SK-N-SH treated with all-trans-retinoic acid at 6 μM for 48 hours (cell line): Measurements from ENCODE around the gene RIMKLA.

Source experiments
- ATAC-seq: fragments of 200-7000 bp; cut with Tn5 transposase; 3 replicates; pipeline ENCODE4 v1.9.1; 2020; ENCODE audit warnings: mild to moderate bottlenecking, moderate library complexity
- ARNTL ChIP-seq: fragments of 450-650 bp; formaldehyde crosslinking; IDR thresholded peaks from 2 replicates; pipeline ENCODE4 v1.5.0; 2020; ENCODE audit warnings: low read depth, mild to moderate bottlenecking, moderate library complexity, borderline replicate concordance
- CSDC2 ChIP-seq: fragments of 250-450 bp; sonication (Bioruptor Pico); IDR thresholded peaks from 2 replicates; pipeline ENCODE4 v1.5.0; 2020; ENCODE audit warnings: mild to moderate bottlenecking, moderate library complexity
- ESRRG ChIP-seq: fragments of 250-450 bp; sonication (Bioruptor Pico); IDR thresholded peaks from 2 replicates; pipeline ENCODE4 v1.6.1; 2021; ENCODE audit warnings: mild to moderate bottlenecking
- ISL1 ChIP-seq: fragments of 250-450 bp; sonication (Bioruptor Pico); IDR thresholded peaks from 2 replicates; pipeline ENCODE4 v2.1.2; 2022; ENCODE audit warnings: mild to moderate bottlenecking, moderate library complexity
- PPARA ChIP-seq: fragments of 250-450 bp; sonication (Bioruptor Pico); IDR thresholded peaks from 2 replicates; pipeline ENCODE4 v1.5.0; 2020; ENCODE audit warnings: mild to moderate bottlenecking, borderline replicate concordance
- RARB ChIP-seq: fragments of 250-450 bp; sonication (Bioruptor Pico); IDR thresholded peaks from 2 replicates; pipeline ENCODE4 v1.8.0; 2021; ENCODE audit warnings: mild to moderate bottlenecking, moderate library complexity
- SNAI2 ChIP-seq: fragments of 250-450 bp; sonication (Bioruptor Pico); IDR thresholded peaks from 2 replicates; pipeline ENCODE4 v1.5.0; 2020; ENCODE audit warnings: mild to moderate bottlenecking, moderate library complexity
- TCF4 ChIP-seq: fragments of 250-450 bp; sonication (Bioruptor Pico); IDR thresholded peaks from 2 replicates; pipeline ENCODE4 v1.8.0; 2021; ENCODE audit warnings: mild to moderate bottlenecking, moderate library complexity, borderline replicate concordance
- TOX ChIP-seq: fragments of 250-450 bp; sonication (Bioruptor Pico); IDR thresholded peaks from 2 replicates; pipeline ENCODE4 v1.8.0; 2021; ENCODE audit warnings: mild to moderate bottlenecking, moderate library complexity, borderline replicate concordance
- ZC3H10 ChIP-seq: fragments of 250-450 bp; sonication (Bioruptor Pico); IDR thresholded peaks from 2 replicates; pipeline ENCODE4 v1.5.1; 2021; ENCODE audit warnings: mild to moderate bottlenecking, moderate library complexity
- ZFP3 ChIP-seq: fragments of 250-450 bp; sonication (Bioruptor Pico); IDR thresholded peaks from 2 replicates; pipeline ENCODE4 v1.5.0; 2020; ENCODE audit warnings: mild to moderate bottlenecking, moderate library complexity
- ZFP30 ChIP-seq: fragments of 450-650 bp; formaldehyde crosslinking; IDR thresholded peaks from 2 replicates; pipeline ENCODE4 v1.5.0; 2022; ENCODE audit warnings: mild to moderate bottlenecking, moderate library complexity
- ZNF565 ChIP-seq: fragments of 450-650 bp; formaldehyde crosslinking; conservative IDR thresholded peaks from 2 replicates; pipeline ENCODE4 v1.5.0; 2020; ENCODE audit warnings: low read depth, mild to moderate bottlenecking, moderate library complexity
- ZNF70 ChIP-seq: fragments of 450-650 bp; formaldehyde crosslinking; IDR thresholded peaks from 2 replicates; pipeline ENCODE4 v1.5.0; 2020; ENCODE audit warnings: mild to moderate bottlenecking, moderate library complexity
- ZNF8 ChIP-seq: fragments of 450-650 bp; formaldehyde crosslinking; IDR thresholded peaks from 2 replicates; pipeline ENCODE4 v1.5.0; 2020; ENCODE audit warnings: mild to moderate bottlenecking, moderate library complexity
- TF ChIP-seq, protein P1 (sequence below): fragments of 250-450 bp; sonication (Bioruptor Pico); IDR thresholded peaks from 2 replicates; pipeline ENCODE4 v1.8.0; 2020; ENCODE audit warnings: mild to moderate bottlenecking, moderate library complexity, borderline replicate concordance
- TF ChIP-seq, protein P2 (sequence below): fragments of 250-450 bp; sonication (Bioruptor Pico); IDR thresholded peaks from 2 replicates; pipeline ENCODE4 v1.8.0; 2021; ENCODE audit warnings: low read depth, mild to moderate bottlenecking, moderate library complexity, borderline replicate concordance
- TF ChIP-seq, protein P3 (sequence below): fragments of 250-450 bp; sonication (Bioruptor Pico); IDR thresholded peaks from 2 replicates; pipeline ENCODE4 v1.5.1; 2020; ENCODE audit warnings: low read depth, mild to moderate bottlenecking, moderate library complexity
- TF ChIP-seq, protein P4 (sequence below): fragments of 250-450 bp; sonication (Bioruptor Pico); IDR thresholded peaks from 2 replicates; pipeline ENCODE4 v1.5.1; 2021; ENCODE audit warnings: mild to moderate bottlenecking, moderate library complexity
- TF ChIP-seq, protein P5 (sequence below): fragments of 250-450 bp; sonication (Bioruptor Pico); IDR thresholded peaks from 2 replicates; pipeline ENCODE4 v1.5.0; 2020; ENCODE audit warnings: mild to moderate bottlenecking, moderate library complexity

RIMKLA gene

DNA sequence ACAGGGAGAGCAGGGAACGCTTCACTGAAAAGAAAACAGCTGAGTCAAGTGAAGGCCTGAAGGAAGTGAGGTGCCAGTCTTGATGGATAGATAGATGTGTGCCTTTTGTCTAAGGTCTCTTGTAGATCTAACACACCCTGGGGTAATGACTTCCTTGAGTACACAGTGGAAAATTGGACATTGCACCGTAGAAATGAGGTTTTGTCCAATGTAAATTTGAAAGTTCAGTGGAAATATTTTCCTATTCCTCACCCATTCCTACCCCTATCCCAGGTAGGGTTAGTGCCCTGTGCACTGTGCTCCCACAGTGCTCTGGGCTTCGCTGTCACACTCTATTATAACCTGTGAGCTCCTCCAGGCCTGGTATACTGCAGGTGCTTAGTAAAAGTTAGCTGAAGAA, 50.9 kb downstream of the RIMKLA start (continued):
- TF ChIP-seq, protein P1, sequence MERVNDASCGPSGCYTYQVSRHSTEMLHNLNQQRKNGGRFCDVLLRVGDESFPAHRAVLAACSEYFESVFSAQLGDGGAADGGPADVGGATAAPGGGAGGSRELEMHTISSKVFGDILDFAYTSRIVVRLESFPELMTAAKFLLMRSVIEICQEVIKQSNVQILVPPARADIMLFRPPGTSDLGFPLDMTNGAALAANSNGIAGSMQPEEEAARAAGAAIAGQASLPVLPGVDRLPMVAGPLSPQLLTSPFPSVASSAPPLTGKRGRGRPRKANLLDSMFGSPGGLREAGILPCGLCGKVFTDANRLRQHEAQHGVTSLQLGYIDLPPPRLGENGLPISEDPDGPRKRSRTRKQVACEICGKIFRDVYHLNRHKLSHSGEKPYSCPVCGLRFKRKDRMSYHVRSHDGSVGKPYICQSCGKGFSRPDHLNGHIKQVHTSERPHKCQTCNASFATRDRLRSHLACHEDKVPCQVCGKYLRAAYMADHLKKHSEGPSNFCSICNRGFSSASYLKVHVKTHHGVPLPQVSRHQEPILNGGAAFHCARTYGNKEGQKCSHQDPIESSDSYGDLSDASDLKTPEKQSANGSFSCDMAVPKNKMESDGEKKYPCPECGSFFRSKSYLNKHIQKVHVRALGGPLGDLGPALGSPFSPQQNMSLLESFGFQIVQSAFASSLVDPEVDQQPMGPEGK (CRISPR knock-in tag), result no peak

DNA sequence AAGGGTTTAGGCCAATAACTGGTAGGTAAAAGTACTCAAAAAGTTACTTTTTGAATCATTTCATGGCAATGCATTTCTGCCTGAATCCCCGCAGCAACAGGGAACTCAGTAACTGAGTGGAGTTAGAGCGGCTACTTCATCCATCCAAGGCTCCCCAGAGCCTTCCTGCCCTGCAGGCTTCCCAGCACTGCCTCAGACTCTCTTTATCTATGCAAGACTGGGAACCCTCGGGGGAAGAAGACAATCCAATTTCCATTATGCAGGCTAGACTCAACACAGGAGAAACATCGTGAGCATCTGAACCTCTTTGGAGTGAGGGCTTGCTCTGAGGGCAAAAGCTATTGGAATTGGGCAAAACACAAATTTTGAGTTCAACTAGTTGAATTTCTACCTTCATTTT, 52.1 kb downstream of the RIMKLA start:
- no peak for TF ChIP-seq ZNF8
- no peak for TF ChIP-seq ZC3H10 (CRISPR knock-in tag)
- TF ChIP-seq ISL1 (CRISPR knock-in tag), result no peak
- TF ChIP-seq TOX (CRISPR knock-in tag), result no peak
- TF ChIP-seq SNAI2, result no peak
- no peak for TF ChIP-seq ZNF565
- TF ChIP-seq, protein P1 (CRISPR knock-in tag), result no peak
- TF ChIP-seq, protein P2, sequence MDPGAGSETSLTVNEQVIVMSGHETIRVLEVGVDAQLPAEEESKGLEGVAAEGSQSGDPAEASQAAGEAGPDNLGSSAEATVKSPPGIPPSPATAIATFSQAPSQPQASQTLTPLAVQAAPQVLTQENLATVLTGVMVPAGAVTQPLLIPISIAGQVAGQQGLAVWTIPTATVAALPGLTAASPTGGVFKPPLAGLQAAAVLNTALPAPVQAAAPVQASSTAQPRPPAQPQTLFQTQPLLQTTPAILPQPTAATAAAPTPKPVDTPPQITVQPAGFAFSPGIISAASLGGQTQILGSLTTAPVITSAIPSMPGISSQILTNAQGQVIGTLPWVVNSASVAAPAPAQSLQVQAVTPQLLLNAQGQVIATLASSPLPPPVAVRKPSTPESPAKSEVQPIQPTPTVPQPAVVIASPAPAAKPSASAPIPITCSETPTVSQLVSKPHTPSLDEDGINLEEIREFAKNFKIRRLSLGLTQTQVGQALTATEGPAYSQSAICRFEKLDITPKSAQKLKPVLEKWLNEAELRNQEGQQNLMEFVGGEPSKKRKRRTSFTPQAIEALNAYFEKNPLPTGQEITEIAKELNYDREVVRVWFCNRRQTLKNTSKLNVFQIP, result no peak
- TF ChIP-seq, protein P3, sequence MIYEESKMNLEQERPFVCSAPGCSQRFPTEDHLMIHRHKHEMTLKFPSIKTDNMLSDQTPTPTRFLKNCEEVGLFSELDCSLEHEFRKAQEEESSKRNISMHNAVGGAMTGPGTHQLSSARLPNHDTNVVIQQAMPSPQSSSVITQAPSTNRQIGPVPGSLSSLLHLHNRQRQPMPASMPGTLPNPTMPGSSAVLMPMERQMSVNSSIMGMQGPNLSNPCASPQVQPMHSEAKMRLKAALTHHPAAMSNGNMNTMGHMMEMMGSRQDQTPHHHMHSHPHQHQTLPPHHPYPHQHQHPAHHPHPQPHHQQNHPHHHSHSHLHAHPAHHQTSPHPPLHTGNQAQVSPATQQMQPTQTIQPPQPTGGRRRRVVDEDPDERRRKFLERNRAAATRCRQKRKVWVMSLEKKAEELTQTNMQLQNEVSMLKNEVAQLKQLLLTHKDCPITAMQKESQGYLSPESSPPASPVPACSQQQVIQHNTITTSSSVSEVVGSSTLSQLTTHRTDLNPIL (CRISPR knock-in tag), result no peak
- TF ChIP-seq TCF4, result no peak
- TF ChIP-seq PPARA (CRISPR knock-in tag), result no peak
- no peak for TF ChIP-seq ZNF70 (CRISPR knock-in tag)
- TF ChIP-seq, all 23 proteins: peak for 0
- ATAC-seq, result no peak

DNA sequence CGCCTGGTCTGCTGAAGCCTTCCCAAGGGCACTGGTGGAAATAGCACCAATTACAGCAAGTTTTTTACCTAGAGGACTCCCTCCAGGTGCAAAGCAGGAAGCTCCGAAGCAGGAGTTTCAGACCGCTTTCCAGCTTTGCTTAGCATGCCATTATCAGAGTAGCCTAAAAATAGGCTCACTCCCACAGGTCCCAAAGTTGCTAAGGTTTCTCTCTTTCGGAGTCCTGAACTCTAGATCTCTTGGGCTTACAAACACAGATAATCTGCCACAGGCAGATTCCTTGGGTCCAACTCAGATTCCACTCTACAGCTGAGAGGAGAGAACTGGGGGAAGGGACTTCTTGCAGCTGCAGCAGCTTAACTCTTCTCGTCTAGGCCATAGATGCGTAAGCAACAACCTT, 52.8 kb downstream of the RIMKLA start:
- TF ChIP-seq ZFP30 (CRISPR knock-in tag), result no peak
- no peak for TF ChIP-seq TOX (CRISPR knock-in tag)
- TF ChIP-seq ZC3H10 (CRISPR knock-in tag), result no peak
- no peak for TF ChIP-seq ZNF70 (CRISPR knock-in tag)
- TF ChIP-seq ZFP3 (CRISPR knock-in tag), result no peak
- TF ChIP-seq, protein P4, sequence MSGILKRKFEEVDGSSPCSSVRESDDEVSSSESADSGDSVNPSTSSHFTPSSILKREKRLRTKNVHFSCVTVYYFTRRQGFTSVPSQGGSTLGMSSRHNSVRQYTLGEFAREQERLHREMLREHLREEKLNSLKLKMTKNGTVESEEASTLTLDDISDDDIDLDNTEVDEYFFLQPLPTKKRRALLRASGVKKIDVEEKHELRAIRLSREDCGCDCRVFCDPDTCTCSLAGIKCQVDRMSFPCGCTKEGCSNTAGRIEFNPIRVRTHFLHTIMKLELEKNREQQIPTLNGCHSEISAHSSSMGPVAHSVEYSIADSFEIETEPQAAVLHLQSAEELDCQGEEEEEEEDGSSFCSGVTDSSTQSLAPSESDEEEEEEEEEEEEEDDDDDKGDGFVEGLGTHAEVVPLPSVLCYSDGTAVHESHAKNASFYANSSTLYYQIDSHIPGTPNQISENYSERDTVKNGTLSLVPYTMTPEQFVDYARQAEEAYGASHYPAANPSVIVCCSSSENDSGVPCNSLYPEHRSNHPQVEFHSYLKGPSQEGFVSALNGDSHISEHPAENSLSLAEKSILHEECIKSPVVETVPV (CRISPR knock-in tag), result no peak
- TF ChIP-seq SNAI2, result no peak
- TF ChIP-seq ESRRG (CRISPR knock-in tag), result no peak
- no peak for TF ChIP-seq RARB (CRISPR knock-in tag)
- TF ChIP-seq ARNTL (CRISPR knock-in tag), result no peak
- TF ChIP-seq TCF4, result no peak
- TF ChIP-seq, all 23 proteins: peak for 0
- no peak for ATAC-seq

DNA sequence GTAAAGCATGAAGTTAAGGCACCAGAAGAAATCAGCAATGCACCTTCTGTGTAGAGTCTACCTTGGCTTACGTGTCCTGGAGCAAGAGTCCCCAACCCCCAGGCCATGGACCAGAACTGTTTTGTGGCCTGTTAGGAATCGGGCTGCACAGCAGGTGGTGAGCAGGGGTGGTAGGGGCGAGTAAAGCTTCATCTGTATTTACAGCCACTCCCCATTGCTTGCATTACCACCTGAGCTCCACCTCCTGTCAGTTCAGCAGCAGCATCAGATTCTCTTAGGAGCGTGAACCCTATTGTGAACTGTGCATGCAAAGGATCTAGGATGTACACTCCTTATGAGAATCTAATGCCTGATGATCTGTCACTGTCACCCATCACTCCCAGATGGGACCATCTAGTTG, 53.7 kb downstream of the RIMKLA start:
- TF ChIP-seq, protein P5, sequence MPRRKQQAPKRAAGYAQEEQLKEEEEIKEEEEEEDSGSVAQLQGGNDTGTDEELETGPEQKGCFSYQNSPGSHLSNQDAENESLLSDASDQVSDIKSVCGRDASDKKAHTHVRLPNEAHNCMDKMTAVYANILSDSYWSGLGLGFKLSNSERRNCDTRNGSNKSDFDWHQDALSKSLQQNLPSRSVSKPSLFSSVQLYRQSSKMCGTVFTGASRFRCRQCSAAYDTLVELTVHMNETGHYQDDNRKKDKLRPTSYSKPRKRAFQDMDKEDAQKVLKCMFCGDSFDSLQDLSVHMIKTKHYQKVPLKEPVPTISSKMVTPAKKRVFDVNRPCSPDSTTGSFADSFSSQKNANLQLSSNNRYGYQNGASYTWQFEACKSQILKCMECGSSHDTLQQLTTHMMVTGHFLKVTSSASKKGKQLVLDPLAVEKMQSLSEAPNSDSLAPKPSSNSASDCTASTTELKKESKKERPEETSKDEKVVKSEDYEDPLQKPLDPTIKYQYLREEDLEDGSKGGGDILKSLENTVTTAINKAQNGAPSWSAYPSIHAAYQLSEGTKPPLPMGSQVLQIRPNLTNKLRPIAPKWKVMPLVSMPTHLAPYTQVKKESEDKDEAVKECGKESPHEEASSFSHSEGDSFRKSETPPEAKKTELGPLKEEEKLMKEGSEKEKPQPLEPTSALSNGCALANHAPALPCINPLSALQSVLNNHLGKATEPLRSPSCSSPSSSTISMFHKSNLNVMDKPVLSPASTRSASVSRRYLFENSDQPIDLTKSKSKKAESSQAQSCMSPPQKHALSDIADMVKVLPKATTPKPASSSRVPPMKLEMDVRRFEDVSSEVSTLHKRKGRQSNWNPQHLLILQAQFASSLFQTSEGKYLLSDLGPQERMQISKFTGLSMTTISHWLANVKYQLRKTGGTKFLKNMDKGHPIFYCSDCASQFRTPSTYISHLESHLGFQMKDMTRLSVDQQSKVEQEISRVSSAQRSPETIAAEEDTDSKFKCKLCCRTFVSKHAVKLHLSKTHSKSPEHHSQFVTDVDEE (CRISPR knock-in tag), result no peak
- TF ChIP-seq, protein P3 (CRISPR knock-in tag), result no peak
- TF ChIP-seq TCF4 (no peak), SNAI2 (no peak), CSDC2 (CRISPR knock-in tag) (no peak)
- TF ChIP-seq, protein P2, result no peak
- ATAC-seq, result no peak
